B cell (primary cell): Measurements from ENCODE around the gene TSSK6.

ENCODE experiments used
- EZH2 ChIP-seq: IDR thresholded peaks from 2 replicates; pipeline ENCODE4 v1.6.1; 2012; ENCODE audit warnings: borderline replicate concordance, low read depth, mild to moderate bottlenecking, moderate library complexity, low read length; ENCODE audit not compliant: insufficient read depth, poor library complexity, severe bottlenecking
- TF ChIP-seq, protein P1 (sequence below): fragments of 200-600 bp; IDR thresholded peaks from one replicate; pipeline ENCODE4 v1.8.0; 2022; ENCODE audit warnings: antibody characterized with exemption, mild to moderate bottlenecking

DNA sequence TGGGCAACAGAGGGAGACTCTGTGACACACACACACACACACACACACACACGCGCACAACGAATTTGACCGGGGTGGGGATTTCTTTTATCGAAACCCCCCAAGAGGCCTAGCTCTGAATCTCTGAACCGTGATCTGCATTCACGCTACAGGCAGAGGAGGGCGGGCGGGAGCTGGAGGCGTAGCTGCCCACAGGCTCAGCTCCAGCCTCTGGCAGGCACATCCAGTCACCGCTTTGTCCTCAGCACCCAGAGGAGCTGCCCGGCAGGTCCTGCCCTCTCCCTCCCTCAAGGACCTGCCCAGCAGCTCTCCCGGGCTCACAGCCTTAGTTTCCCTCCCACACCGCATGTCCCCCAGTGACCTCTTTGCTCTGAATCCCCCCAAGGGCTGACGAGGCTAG is 42.7 kb upstream of the TSSK6 start:
- TF ChIP-seq EZH2, result no peak
- TF ChIP-seq, protein P1, sequence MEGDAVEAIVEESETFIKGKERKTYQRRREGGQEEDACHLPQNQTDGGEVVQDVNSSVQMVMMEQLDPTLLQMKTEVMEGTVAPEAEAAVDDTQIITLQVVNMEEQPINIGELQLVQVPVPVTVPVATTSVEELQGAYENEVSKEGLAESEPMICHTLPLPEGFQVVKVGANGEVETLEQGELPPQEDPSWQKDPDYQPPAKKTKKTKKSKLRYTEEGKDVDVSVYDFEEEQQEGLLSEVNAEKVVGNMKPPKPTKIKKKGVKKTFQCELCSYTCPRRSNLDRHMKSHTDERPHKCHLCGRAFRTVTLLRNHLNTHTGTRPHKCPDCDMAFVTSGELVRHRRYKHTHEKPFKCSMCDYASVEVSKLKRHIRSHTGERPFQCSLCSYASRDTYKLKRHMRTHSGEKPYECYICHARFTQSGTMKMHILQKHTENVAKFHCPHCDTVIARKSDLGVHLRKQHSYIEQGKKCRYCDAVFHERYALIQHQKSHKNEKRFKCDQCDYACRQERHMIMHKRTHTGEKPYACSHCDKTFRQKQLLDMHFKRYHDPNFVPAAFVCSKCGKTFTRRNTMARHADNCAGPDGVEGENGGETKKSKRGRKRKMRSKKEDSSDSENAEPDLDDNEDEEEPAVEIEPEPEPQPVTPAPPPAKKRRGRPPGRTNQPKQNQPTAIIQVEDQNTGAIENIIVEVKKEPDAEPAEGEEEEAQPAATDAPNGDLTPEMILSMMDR, result no peak
